Left lung (tissue), 10 donors: ENCODE data around the gene TFPI. TPM values are rescaled to one million over a fixed set of nuclear protein-coding genes. Genes with fewer than 3 reads are reported as not detected.
A peak's percentile ranks its signal among the peaks of the same experiment; 100 is the strongest.

ENCODE experiments used
- ATAC-seq: fragments of 200-7000 bp; cut with Tn5 transposase; one replicate; pipeline ENCODE4 v1.9.1; 2020; ENCODE audit warnings: moderate library complexity
- DNase-seq, 4 donors: peaks; one replicate each; pipeline ENCODE4 v3.0.0-alpha.2; 2013 to 2020
- H3K27ac ChIP-seq, 2 donors: fragments of 200-600 bp; sonication (generic) in 1 of 2; one replicate each; pipeline versions ENCODE4 v1.5.0 to v1.8.0; 2020 to 2021
- H3K27me3 ChIP-seq, 2 donors: fragments of 200-600 bp; sonication (generic) in 1 of 2; one replicate each; pipeline versions ENCODE4 v1.5.0 to v1.8.0; 2020 to 2021
- H3K36me3 ChIP-seq, 2 donors: fragments of 200-600 bp; sonication (generic) in 1 of 2; one replicate each; pipeline versions ENCODE4 v1.5.0 to v1.8.0; 2020 to 2021
- H3K4me1 ChIP-seq, 2 donors: fragments of 200-600 bp; one replicate each; pipeline ENCODE4 v1.8.0; 2021
- H3K4me3 ChIP-seq, 2 donors: fragments of 200-600 bp; sonication (generic) in 1 of 2; one replicate each; pipeline versions ENCODE4 v1.5.0 to v1.8.0; 2020 to 2021; ENCODE audit warnings: mild to moderate bottlenecking in 1 of 2
- H3K9me3 ChIP-seq, 2 donors: fragments of 200-600 bp; sonication (generic) in 1 of 2; one replicate each; pipeline versions ENCODE4 v1.5.0 to v1.8.0; 2020 to 2021
- intact Hi-C, 2 donors: fragments of 100-400 bp; cut with DNase I; formaldehyde crosslinking; loops; one replicate each; pipeline versions ENCODE4 v1.11.2 to v1.14.2; 2022
- polyA plus RNA-seq, 6 donors: library from polyadenylated mRNA; unstranded; fragments of 120-200 nt; gene quantifications; one replicate each; pipeline ENCODE4 v1.2.1, GENCODE V29; 2013; ENCODE audit not compliant: insufficient read length in 6 of 6
- total RNA-seq, 2 donors: library from RNA; stranded (reverse); fragmentation: NEBNext Ultra II Directional; extraction: Animal tissue kit (Norgen Biotek cat#: 25700); gene quantifications; one replicate each; pipeline ENCODE4 v1.2.1, GENCODE V29; 2021
- TF ChIP-seq, protein P1 (sequence below), 2 donors: fragments of 200-600 bp; sonication (generic) in 1 of 2; IDR thresholded peaks; one replicate each; pipeline versions ENCODE4 v1.5.0 to v1.8.0; 2021; ENCODE audit warnings: antibody characterized with exemption in 2 of 2
- donor health status: DM: no; HTN: yes; CAD: no.
- donor health status: DM: no; HTN: no; CAD: no.

TFPI gene
- total and polyA plus RNA-seq, 8 donors, result 132 to 300 (median 163) TPM

GRCh38 chr2:187435078-187435477 is 119.2 kb downstream of the TFPI start:
- H3K9me3 ChIP-seq, result no peaks in the 10 kb centered on the region
- H3K4me3 ChIP-seq, result no peak overlapping the region
- H3K27ac ChIP-seq, result peak overlapping the region in 1 of 2 donors; percentile 34
- H3K4me1 ChIP-seq, result peaks cover 0 to 6% of the 10 kb centered on the region in 2 donors
- TF ChIP-seq, protein P1, sequence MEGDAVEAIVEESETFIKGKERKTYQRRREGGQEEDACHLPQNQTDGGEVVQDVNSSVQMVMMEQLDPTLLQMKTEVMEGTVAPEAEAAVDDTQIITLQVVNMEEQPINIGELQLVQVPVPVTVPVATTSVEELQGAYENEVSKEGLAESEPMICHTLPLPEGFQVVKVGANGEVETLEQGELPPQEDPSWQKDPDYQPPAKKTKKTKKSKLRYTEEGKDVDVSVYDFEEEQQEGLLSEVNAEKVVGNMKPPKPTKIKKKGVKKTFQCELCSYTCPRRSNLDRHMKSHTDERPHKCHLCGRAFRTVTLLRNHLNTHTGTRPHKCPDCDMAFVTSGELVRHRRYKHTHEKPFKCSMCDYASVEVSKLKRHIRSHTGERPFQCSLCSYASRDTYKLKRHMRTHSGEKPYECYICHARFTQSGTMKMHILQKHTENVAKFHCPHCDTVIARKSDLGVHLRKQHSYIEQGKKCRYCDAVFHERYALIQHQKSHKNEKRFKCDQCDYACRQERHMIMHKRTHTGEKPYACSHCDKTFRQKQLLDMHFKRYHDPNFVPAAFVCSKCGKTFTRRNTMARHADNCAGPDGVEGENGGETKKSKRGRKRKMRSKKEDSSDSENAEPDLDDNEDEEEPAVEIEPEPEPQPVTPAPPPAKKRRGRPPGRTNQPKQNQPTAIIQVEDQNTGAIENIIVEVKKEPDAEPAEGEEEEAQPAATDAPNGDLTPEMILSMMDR (IDR thresholded peaks at IDR 0.05), result no peak
- H3K27me3 ChIP-seq, result no peaks in the 10 kb centered on the region
- no peak for DNase-seq
- no peaks in the 10 kb centered on the region for H3K36me3 ChIP-seq
- intact Hi-C loops, result loop anchor here in 1 of 2 donors (10.0 kb wide), 1 partner anchor 300 kb away; no protein-coding TSS in a partner anchor
- ATAC-seq, result no peak

GRCh38 chr2:187434342-187434785 is 119.9 kb downstream of the TFPI start:
- TF ChIP-seq, protein P1 (IDR thresholded peaks at IDR 0.05), result no peak
- H3K27me3 ChIP-seq, result no peaks in the 10 kb centered on the region
- H3K27ac ChIP-seq, result peak overlapping the region in 1 of 2 donors; percentile 34
- intact Hi-C loops, result loop anchor here in 1 of 2 donors (10.0 kb wide), 1 partner anchor 300 kb away; no protein-coding TSS in a partner anchor
- H3K36me3 ChIP-seq, result no peaks in the 10 kb centered on the region
- no peaks in the 10 kb centered on the region for H3K9me3 ChIP-seq
- H3K4me3 ChIP-seq, result no peak overlapping the region
- DNase-seq (no peak), ATAC-seq (peak; percentile 52)
- H3K4me1 ChIP-seq, result peaks cover 0 to 6% of the 10 kb centered on the region in 2 donors

DNA sequence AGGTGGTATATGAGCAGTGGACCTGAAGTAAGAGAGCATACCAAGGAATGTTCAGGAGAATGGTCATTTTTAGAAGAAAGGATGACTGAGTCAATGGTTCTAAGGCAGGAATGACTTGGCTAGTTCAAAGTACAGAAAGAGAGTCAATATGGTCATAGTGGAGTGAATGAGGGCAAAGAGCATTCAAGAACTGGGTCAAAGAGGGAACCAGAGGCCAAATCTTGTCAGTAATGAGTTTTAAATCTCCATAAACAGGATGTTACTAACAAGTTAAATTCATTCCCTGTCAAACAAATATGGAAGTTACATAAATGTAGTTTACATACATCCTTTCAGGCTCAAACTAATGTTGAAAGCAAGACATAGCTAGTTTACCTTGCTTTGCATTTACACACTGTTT is 122.3 kb downstream of the TFPI start:
- peaks cover 0 to 6% of the 10 kb centered on the region in 2 donors for H3K4me1 ChIP-seq
- H3K36me3 ChIP-seq, result no peaks in the 10 kb centered on the region
- DNase-seq, result no peak
- no peak overlapping the region for H3K27ac ChIP-seq
- no peak for ATAC-seq
- TF ChIP-seq, protein P1 (IDR thresholded peaks at IDR 0.05), result no peak
- H3K4me3 ChIP-seq, result no peak overlapping the region
- intact Hi-C loops, result loop anchor here in 1 of 2 donors (10.0 kb wide), 1 partner anchor 297 kb away; no protein-coding TSS in a partner anchor
- no peaks in the 10 kb centered on the region for H3K27me3 ChIP-seq
- no peaks in the 10 kb centered on the region for H3K9me3 ChIP-seq

GRCh38 chr2:187429989-187430388 is 124.2 kb downstream of the TFPI start:
- no peak overlapping the region for H3K27ac ChIP-seq
- TF ChIP-seq, protein P1 (IDR thresholded peaks at IDR 0.05), result no peak
- intact Hi-C loops, result loop anchor here in 1 of 2 donors (10.0 kb wide), 1 partner anchor 295 kb away; no protein-coding TSS in a partner anchor
- H3K4me1 ChIP-seq, result peaks cover 0 to 6% of the 10 kb centered on the region in 2 donors
- H3K27me3 ChIP-seq, result no peaks in the 10 kb centered on the region
- ATAC-seq (no peak), DNase-seq (no peak)
- H3K4me3 ChIP-seq, result no peak overlapping the region
- H3K36me3 ChIP-seq, result no peaks in the 10 kb centered on the region
- no peaks in the 10 kb centered on the region for H3K9me3 ChIP-seq

DNA sequence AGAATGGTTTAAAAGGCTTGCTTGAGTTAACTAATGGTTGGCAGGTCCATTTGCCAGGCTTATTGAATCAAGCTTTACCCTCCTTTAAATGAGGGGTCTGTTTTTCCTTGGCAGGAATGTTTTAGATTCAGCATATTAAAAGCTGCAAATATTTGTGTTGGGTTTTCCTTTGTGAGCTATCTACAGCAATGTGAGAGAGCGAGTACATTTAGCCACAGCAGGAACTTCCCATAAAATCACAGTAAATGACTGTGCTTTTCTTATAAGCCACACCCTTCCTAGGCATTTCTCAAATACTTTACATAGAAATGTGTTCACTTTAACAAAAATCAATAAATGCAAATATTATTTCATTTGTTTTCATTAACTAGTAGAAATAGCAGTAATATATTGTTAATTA is 130.1 kb downstream of the TFPI start:
- ATAC-seq, result no peak

More for the DNA sequence above, 130.1 kb downstream of the TFPI start:
- TF ChIP-seq, protein P1 (IDR thresholded peaks at IDR 0.05), result no peak
- H3K4me3 ChIP-seq, result no peak overlapping the region
- no peak for DNase-seq
- H3K9me3 ChIP-seq, result no peaks in the 10 kb centered on the region
- H3K4me1 ChIP-seq, result peaks cover 0 to 12% of the 10 kb centered on the region in 2 donors
- no peaks in the 10 kb centered on the region for H3K27me3 ChIP-seq
- no peaks in the 10 kb centered on the region for H3K36me3 ChIP-seq
- intact Hi-C loops, result no loop called here
- peak overlapping the region in 1 of 2 donors; percentile 15 for H3K27ac ChIP-seq
